Measurements from ENCODE around the gene SPATA24.

DNA sequence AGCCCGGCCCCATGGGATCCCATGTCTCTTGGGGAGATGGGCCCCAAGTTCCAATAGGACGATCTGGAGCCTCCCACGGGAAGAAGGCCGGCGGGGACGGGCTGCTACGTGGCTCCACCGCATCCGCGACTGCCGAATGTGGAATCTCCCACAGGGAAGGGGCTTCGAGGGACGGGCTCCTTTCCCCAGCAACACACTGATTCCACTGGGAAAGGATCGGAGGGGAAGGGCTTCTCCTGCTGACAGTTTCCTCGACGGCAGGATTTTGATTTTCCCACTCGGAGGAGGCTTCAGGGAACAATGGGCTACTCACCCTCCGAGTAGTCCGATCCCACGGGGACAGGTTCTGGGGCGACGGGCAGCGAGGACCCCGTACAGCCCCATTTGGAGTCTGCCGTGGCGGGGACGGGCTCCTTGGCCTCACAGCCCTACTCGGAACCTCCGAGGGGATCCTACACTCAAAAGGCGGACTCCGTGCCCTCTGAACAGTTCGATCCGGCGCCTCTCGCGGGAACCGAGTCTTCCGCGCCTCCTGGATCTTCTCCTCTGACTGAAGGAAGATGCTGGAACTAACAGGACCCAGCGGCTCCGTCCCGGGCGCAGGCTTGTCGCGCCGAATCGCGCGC, 10.3 kb downstream of the SPATA24 start:
- TF ChIP-seq, protein P1, sequence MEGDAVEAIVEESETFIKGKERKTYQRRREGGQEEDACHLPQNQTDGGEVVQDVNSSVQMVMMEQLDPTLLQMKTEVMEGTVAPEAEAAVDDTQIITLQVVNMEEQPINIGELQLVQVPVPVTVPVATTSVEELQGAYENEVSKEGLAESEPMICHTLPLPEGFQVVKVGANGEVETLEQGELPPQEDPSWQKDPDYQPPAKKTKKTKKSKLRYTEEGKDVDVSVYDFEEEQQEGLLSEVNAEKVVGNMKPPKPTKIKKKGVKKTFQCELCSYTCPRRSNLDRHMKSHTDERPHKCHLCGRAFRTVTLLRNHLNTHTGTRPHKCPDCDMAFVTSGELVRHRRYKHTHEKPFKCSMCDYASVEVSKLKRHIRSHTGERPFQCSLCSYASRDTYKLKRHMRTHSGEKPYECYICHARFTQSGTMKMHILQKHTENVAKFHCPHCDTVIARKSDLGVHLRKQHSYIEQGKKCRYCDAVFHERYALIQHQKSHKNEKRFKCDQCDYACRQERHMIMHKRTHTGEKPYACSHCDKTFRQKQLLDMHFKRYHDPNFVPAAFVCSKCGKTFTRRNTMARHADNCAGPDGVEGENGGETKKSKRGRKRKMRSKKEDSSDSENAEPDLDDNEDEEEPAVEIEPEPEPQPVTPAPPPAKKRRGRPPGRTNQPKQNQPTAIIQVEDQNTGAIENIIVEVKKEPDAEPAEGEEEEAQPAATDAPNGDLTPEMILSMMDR (IDR thresholded peaks at IDR 0.05; ENCODE audit: insufficient read depth, low read length, poor library complexity, severe bottlenecking): no peak
- TF ChIP-seq EZH2phosphoT487 (conservative IDR thresholded peaks at IDR 0.05; ENCODE audit: low read length): no peak
